Measurements from ENCODE around the gene SIAH1.
"Not testable (repeated sequence)": the region's sequence is repeated elsewhere in the genome, so short reads cannot be mapped to it uniquely, and the experiment has no call there.

- not testable (repeated sequence) for TF ChIP-seq HNRNPK (IDR thresholded peaks at IDR 0.05; ENCODE audit: low read depth, low read length, poor library complexity, severe bottlenecking); POLR2A (conservative IDR thresholded peaks at IDR 0.05); IRF2 (CRISPR knock-in tag; IDR thresholded peaks at IDR 0.05)
Observed at GRCh38 chr16:48377301-48377700, 7.9 kb downstream of the SIAH1 start.

Data from K562 (cell line).